Common myeloid progenitor, CD34-positive (primary cell): ENCODE results near the gene MPPED1.

Experiments used
- CTCF ChIA-PET: fragments of 350-600 bp; sonication (Branson Sonifier 250); formaldehyde crosslinking; loops from one replicate; lab custom pipeline; 2021; ENCODE audit warnings: antibody characterized with exemption; lab: Charles Lee
- POLR2A ChIA-PET: fragments of 350-600 bp; sonication (Branson Sonifier 250); formaldehyde crosslinking; loops from one replicate; lab custom pipeline; 2021; ENCODE audit warnings: antibody characterized with exemption; lab: Charles Lee
- DNase-seq, 3 donors: peaks; one replicate each; pipeline versions ENCODE4 v3.0.0 to v3.0.0-alpha.2; 2013
- H3K27ac ChIP-seq, 2 experiments: 1 replicate in 1 of 2; 2 replicates in 1 of 2; pipeline ENCODE4 v1.7.0; 2013; ENCODE audit warnings: inconsistent platforms in 2 of 2, low read length in 2 of 2, mild to moderate bottlenecking in 2 of 2, low read depth in 1 of 2, moderate library complexity in 1 of 2; ENCODE audit not compliant: severe bottlenecking in 2 of 2, insufficient read depth in 1 of 2, poor library complexity in 1 of 2
- H3K27me3 ChIP-seq, 5 experiments: replicated peaks in 2 of 5; 1 replicate in 3 of 5; 2 replicates in 2 of 5; pipeline versions ENCODE4 v1.6.1 to v1.7.0; 2013; ENCODE audit warnings: low read length in 4 of 5, mild to moderate bottlenecking in 2 of 5, moderate library complexity in 2 of 5, inconsistent platforms in 1 of 5; ENCODE audit not compliant: insufficient read depth in 5 of 5, control insufficient read depth in 4 of 5
- H3K36me3 ChIP-seq, 4 experiments: 1 replicate in 2 of 4; 2 replicates in 2 of 4; pipeline versions ENCODE4 v1.6.1 to v1.7.0; 2013; ENCODE audit warnings: low read length in 3 of 4, control low read depth in 1 of 4, mild to moderate bottlenecking in 1 of 4; ENCODE audit not compliant: control insufficient read depth in 4 of 4, insufficient read depth in 4 of 4
- H3K4me1 ChIP-seq, 4 experiments: 1 replicate in 3 of 4; 2 replicates in 1 of 4; pipeline versions ENCODE4 v1.6.1 to v1.7.1; 2013; ENCODE audit warnings: low read length in 3 of 4, mild to moderate bottlenecking in 3 of 4, control low read depth in 1 of 4, inconsistent platforms in 1 of 4, moderate library complexity in 1 of 4; ENCODE audit not compliant: control insufficient read depth in 4 of 4, insufficient read depth in 4 of 4; ENCODE audit errors: control extremely low read depth in 1 of 4
- H3K4me3 ChIP-seq, 7 experiments: 1 replicate in 4 of 7; 2 replicates in 3 of 7; pipeline versions ENCODE4 v1.5.1 to v1.7.0; 2013; ENCODE audit warnings: mild to moderate bottlenecking in 7 of 7, low read length in 6 of 7, moderate library complexity in 6 of 7, inconsistent platforms in 2 of 7, low read depth in 2 of 7, control low read depth in 1 of 7; ENCODE audit not compliant: insufficient read depth in 4 of 7, control insufficient read depth in 1 of 7; ENCODE audit errors: extremely low read depth in 1 of 7
- H3K9me3 ChIP-seq, 5 experiments: 1 replicate in 4 of 5; 2 replicates in 1 of 5; pipeline versions ENCODE4 v1.6.1 to v1.7.1; 2013; ENCODE audit warnings: low read length in 4 of 5, mild to moderate bottlenecking in 2 of 5, inconsistent platforms in 1 of 5, low read depth in 1 of 5, moderate library complexity in 1 of 5; ENCODE audit not compliant: control insufficient read depth in 4 of 5, insufficient read depth in 2 of 5; ENCODE audit errors: control extremely low read depth in 1 of 5
- WGBS: methylation state at CpG from one replicate; pipeline ENCODE4 v1.1.5; 2013; ENCODE audit not compliant: insufficient coverage; 5-methylcytosine and 5-hydroxymethylcytosine counted together

The MPPED1 gene

DNA sequence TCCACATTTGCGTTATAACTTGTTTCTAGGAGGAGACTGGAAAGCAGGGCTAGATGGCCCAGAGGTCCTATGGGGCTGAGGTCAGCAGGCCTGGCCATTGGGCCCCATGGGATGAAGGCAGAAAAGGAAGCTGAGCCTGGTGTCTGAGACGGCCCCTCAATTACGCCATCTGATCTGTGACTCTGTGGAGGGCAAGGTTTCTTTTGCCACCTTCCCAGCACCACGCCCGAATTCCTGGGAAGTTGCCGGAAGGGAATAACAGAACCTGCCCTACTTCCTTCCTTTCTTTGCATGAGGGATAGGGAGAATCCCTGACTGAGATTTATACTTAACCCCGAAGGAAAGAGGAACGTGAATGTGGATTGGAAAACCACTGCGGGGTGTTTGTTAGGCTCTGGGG, 118.1 kb downstream of the MPPED1 start:
- peaks cover 0 to 6% (median 3%) of the 10 kb centered on the region in 4 experiments for H3K4me1 ChIP-seq
- ChIA-PET CTCF (no interaction called here), POLR2A (no interaction called here)
- H3K36me3 ChIP-seq, result no peaks in the 10 kb centered on the region
- DNase-seq, result no peak
- WGBS, result 88% methylated on average over 6 of the region's 9 CpGs
- H3K27ac ChIP-seq, result no peak overlapping the region
- no peaks in the 10 kb centered on the region for H3K9me3 ChIP-seq
- peaks cover 0 to 1% (median 0%) of the 10 kb centered on the region in 5 experiments for H3K27me3 ChIP-seq
- no peak overlapping the region for H3K4me3 ChIP-seq

DNA sequence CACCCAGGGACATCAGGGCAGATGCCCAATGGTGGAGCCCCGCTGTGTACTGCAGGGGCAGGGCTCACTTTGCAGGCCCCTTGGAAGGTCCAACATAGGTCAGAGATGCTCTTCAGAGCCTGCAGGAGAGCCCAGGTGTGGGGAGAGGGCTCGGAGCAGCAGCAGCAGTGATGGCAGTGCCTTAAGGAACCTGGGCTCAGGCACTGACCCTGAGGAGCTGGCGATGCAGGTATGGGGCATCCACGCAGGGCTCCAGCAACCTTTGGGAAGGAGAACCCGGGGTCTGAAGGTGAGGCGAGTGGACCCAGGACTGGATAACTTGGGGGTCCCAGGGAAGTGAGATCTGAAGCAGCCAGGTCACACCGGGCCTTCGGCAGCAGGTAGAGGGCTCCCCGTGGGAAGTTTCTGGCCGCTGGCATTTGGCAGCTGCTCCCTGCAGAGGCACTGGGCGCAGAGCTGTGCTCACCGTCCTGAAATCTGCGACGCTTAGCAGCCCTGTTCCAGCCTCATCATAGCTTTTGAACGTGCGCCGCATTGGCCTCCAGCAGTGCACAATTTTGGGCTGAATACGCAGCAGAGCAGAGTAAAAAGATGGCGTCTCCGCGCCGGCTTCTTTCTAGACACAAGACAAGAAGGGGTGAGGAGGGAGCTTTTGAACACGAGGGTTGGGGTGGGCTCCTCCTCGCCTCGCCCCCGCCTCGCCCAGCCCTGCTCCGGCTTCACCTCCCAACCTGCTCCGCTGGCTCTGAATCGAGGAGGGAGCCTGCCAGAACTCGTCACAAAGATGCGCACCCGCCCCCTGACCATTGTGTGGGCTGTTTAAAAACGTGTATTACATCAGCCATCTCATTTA, 118.8 kb downstream of the MPPED1 start:
- ChIA-PET POLR2A (no interaction called here), CTCF (no interaction called here)
- no peak for DNase-seq
- Histone ChIP-seq H3K4me1 (peaks cover 0 to 5% (median 2%) of the 10 kb centered on the region in 4 experiments), H3K27me3 (peaks cover 0 to 1% (median 0%) of the 10 kb centered on the region in 5 experiments), H3K4me3 (no peak overlapping the region), H3K9me3 (no peaks in the 10 kb centered on the region), H3K36me3 (no peaks in the 10 kb centered on the region), H3K27ac (no peak overlapping the region)
- 87% methylated on average over 30 of the region's 34 CpGs for WGBS

DNA sequence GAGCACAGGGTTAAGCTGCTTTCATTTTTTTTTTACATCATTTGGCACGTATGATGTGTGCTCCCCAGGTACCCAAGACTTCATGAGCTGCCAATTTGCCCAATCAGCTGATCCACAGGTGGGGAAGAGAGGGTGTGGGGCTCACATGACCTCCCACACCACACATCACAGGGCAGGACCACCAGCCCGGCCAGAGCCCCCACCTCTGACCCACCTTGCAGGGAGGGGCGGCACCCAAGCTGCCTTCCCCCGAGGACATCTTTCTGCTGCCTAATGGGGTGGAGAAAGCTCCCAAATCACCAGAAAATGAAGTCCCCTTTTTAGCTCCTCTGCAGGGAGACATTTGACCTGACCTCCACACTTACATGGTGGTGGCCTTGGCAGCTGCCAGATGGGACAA, 119.8 kb downstream of the MPPED1 start:
- DNase-seq, result no peak
- WGBS, result 86% methylated on average over 3 of the region's 4 CpGs
- CTCF ChIA-PET, result no interaction called here

DNA sequence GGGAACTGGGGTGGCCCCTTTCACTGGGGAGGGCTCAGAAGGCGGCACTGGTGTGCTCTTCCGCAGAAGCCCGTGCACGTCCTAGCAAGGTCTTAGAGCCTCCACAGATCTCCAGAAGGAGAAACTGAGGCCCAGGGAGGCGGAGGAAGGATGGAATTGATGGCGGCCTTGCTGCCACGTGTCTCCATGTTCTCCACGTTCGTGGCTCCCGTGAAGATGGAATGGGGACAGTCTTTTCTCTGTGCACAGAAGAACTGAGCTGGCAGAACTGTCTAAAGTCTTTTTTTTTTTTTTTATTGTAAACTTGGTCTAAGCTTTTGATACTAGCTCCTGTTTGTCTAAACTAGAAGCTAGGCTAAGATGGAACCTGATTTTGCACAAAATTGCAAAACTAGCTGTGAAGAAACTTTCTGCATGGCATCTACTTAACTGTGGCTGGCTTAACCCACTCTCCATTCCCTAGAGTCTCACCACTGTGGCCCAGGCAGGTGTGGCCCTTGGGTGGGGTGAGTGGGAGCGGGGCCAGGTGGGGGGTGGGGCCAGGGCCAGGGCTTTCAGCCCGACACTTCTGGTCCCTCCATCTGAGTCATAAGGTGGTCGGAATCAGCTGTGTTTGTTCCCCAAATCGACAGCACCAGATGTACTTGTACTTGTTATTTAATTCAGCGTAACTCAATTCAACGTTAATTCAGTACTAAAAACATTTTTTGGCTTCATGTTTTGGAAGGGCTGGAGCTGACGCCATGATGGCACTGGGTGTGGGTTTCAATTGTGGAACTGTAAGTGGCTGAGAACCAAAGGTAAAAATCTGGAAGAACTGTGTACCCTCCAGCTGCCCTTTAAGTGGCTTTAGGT, 120.7 kb downstream of the MPPED1 start:
- H3K36me3 ChIP-seq, result no peaks in the 10 kb centered on the region
- H3K9me3 ChIP-seq, result no peaks in the 10 kb centered on the region
- no peak for DNase-seq
- H3K4me1 ChIP-seq, result peaks cover 0 to 5% (median 2%) of the 10 kb centered on the region in 4 experiments
- ChIA-PET POLR2A (no interaction called here), CTCF (no interaction called here)
- no peak overlapping the region for H3K27ac ChIP-seq
- peaks cover 0 to 1% (median 0%) of the 10 kb centered on the region in 5 experiments for H3K27me3 ChIP-seq
- 92% methylated on average over 14 of the region's 17 CpGs for WGBS
- H3K4me3 ChIP-seq, result no peak overlapping the region

More for the DNA sequence above, 119.8 kb downstream of the MPPED1 start:
- Histone ChIP-seq H3K4me3 (no peak overlapping the region), H3K27me3 (peaks cover 0 to 1% (median 0%) of the 10 kb centered on the region in 5 experiments), H3K27ac (no peak overlapping the region), H3K9me3 (no peaks in the 10 kb centered on the region), H3K36me3 (no peaks in the 10 kb centered on the region), H3K4me1 (peaks cover 0 to 5% (median 2%) of the 10 kb centered on the region in 4 experiments)
- POLR2A ChIA-PET, result no interaction called here

DNA sequence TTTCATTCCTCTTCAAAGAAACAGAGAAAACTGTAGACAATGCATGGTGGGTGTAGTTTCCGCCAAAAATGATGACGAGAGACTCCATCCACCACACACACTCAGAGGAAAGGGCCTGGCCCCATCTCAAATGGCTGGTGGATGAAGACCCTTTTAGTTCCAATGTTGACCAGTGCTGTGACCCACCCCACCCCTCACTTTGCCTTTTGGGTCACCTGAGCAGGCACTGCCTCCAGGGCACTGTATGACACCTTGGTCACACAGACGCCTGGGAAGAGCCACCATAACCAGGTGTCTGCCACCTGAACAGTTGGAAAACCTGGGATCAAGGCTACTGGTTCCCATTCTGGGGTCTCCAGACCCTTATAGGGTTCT, 121.3 kb downstream of the MPPED1 start:
- no peak for DNase-seq
- POLR2A ChIA-PET, result no interaction called here
- 84% methylated on average over 2 of the region's 3 CpGs for WGBS

DNA sequence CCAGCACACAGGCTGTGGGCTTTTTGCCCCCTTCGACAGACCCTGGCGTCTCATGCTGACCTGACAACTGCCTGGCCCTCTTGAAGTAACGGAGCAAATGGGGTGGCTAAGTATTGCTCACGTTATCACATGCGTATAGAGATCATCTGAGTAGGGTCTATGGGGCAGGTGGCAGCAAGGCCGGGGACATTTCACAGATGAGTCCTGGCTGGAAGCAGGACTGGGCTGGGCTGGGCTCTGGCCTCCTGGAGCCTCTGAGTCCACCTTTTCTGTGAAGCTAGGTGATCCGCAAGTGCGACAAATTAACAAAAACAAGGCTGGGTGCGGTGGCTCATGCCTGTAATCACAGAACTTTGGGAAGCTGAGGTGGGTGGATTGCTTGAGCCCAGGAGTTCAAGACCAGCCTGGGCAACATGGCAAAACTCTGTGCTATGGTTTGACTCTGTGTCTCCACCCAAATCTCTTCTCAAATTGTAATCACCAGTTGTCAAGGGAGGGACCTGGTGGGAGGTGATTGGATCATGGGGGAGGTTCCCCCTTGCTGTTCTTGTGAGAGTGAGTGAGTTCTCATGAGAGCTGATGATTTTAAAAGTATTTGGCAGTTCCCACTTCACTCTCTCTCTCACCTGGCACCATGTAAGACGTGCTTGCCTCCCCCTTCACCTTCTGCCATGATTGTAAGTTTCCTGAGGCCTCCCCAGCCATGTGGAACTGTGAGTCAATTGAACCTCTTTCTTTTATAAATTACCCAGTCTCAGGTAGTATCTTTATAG, 122.0 kb downstream of the MPPED1 start:
- peaks cover 0 to 4% (median 1%) of the 10 kb centered on the region in 4 experiments for H3K4me1 ChIP-seq
- DNase-seq, result no peak
- no peaks in the 10 kb centered on the region for H3K36me3 ChIP-seq
- peaks cover 0 to 1% (median 0%) of the 10 kb centered on the region in 5 experiments for H3K27me3 ChIP-seq
- ChIA-PET POLR2A (no interaction called here), CTCF (no interaction called here)
- 100% methylated on average over 10 of the region's 10 CpGs for WGBS
- no peak overlapping the region for H3K4me3 ChIP-seq
- H3K27ac ChIP-seq, result no peak overlapping the region
- no peaks in the 10 kb centered on the region for H3K9me3 ChIP-seq

More for the DNA sequence above, 121.3 kb downstream of the MPPED1 start:
- Histone ChIP-seq H3K9me3 (no peaks in the 10 kb centered on the region), H3K27ac (no peak overlapping the region), H3K36me3 (no peaks in the 10 kb centered on the region), H3K4me1 (peaks cover 0 to 5% (median 2%) of the 10 kb centered on the region in 4 experiments), H3K4me3 (no peak overlapping the region), H3K27me3 (peaks cover 0 to 1% (median 0%) of the 10 kb centered on the region in 5 experiments)
- CTCF ChIA-PET, result no interaction called here
